ENCODE results near the gene POPDC2. TPM values are rescaled to one million over a fixed set of nuclear protein-coding genes. Genes with fewer than 3 reads are reported as not detected.

Gene POPDC2
- total RNA-seq (2022; extraction: Qiagen RNA extraction; ENCODE audit: low read depth): 0.09 to 0.79 TPM (median 0.21 TPM) in 5 replicates

DNA sequence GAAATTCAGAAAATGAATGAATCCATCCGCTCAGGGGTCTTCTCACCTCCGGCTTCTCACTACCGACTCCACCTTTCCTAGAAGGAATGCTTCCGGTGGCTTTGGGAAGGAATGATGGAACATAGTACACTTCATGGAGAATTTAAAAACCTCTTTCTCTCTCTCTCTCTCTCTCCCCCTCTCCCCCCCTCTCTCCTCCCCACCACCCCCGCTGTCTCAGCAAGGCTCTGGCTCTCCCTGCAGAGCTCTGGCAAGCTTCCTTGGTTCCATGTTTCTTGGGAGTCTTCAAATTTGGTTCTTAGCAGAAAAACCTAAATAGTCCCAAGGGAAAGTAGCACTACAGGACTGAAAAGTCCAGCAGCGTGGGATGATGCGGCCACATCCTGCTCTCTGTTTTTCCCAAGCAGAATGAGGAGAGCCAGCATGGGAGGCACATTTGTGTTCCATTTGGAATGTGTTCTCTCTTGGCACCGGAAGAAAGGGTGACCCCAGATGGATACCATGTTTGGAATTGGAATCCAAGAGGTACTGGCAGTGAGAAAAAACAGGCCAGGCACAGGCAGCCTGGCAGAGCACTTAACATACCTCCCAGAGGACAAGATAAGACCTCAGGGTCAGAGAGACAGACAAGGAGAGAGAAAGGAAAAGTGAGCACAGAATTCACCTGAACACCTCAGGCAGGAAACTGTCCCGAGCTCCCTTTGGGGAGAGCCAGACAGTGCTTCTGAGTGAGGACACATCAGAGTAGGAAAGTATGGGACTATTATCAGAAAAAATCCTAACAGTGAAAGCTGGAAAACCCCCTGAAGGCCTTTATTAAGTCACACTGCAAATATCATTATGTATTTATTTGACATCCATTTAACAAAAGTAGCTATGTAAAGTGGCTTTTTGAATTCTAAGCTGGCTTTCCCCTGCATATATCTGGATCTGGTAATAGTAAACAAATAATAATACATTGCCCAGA, at the start of gene POPDC2:
Gene POPDC2, minus strand, starts transcription at position 116 of the 967 bp plus-strand sequence. CDS start 166 bp downstream, outside the sequence.

DNA sequence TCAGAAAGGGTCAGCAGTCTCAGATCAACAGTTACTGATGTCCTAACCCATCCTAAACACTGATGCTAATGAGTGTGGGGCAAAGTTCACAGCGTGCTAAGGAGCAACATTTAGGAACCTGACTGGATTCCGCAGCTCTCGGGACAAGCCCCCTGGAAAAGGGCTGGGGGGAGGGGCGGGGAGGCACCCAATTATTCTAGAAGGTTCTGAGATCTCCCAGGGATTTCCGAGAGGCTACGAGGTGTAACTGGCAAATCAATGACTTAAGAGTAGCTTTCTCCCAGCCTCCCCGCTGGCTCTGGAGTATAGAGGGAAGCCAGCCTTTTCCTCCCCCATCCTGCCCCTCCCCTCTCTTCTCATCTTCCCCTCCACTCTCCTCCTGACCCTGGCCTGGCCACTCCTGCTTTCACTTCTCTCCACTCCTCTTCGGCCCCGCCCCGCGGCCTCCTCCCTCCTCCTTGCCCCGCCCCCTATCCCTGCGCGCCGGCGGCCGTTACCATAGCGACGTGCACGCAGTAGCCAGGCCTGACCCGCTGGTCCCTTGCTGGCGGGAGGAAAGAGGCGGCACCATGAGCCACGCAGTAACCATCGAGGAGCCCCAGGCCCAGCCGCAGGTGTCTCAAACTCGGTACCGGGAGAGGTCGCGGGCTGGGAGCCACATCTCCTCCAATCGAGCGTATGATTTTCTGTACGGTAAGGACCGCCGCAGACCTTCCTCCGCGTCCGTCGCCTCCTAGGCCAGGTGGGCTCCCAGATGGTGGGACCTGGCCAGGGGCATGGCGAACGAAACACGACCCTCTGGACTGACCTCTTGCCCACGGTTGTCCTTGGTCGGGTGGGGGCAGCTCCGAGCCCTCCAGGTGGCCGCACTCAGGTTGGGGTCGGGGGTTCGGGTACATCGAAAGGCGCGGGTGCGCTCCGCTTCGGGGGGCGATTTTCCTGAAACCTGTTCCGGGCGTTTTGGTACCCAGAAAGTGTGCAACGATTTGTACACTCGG, 42.4 kb upstream of the POPDC2 start, which contains the start of gene CFAP91:
Gene CFAP91, plus strand, starts transcription at position 493 of the 998 bp plus-strand sequence. Its CDS starts 77 bp downstream, at position 570.

GRCh38 chr3:119676771-119677640, 16.6 kb upstream of the POPDC2 start, which contains the start of gene COX17:
TSS of gene COX17 (minus strand) at chr3:119677406. CDS start at chr3:119677310, 96 bp downstream.

GRCh38 chr3:119597548-119598288, 62.7 kb downstream of the POPDC2 start, which contains the start of gene PLA1A:
TSS of gene PLA1A (plus strand) at chr3:119597885. CDS start at chr3:119597914, 29 bp downstream.

Other genes with a start within 250 kb of the POPDC2 start
- 24.4 to 27.4 TPM (median 25.3 TPM) in 5 replicates for gene TMEM39A, start 197.0 kb downstream of the POPDC2 start, total RNA-seq (2022; extraction: Qiagen RNA extraction; ENCODE audit: low read depth)
- 7.9 to 9.3 TPM (median 8.3 TPM) in 5 replicates for gene POGLUT1, start 191.6 kb downstream of the POPDC2 start, total RNA-seq (2022; extraction: Qiagen RNA extraction; ENCODE audit: low read depth)
- 62.7 to 91.1 TPM (median 86.0 TPM) in 5 replicates for gene TIMMDC1, start 162.0 kb downstream of the POPDC2 start, total RNA-seq (2022; extraction: Qiagen RNA extraction; ENCODE audit: low read depth)
- not detected in 5 replicates for gene CD80, start 101.0 kb downstream of the POPDC2 start, total RNA-seq (2022; extraction: Qiagen RNA extraction; ENCODE audit: low read depth)
- 2.8 to 3.3 TPM (median 3.0 TPM) in 5 replicates for gene ADPRH, start 81.1 kb downstream of the POPDC2 start, total RNA-seq (2022; extraction: Qiagen RNA extraction; ENCODE audit: low read depth)
- gene PLA1A, start 62.7 kb downstream of the POPDC2 start, total RNA-seq (2022; extraction: Qiagen RNA extraction; ENCODE audit: low read depth): 0.11 to 0.56 TPM (median 0.44 TPM) in 5 replicates
- 98.6 to 134 TPM (median 107 TPM) in 5 replicates for gene COX17, start 16.8 kb upstream of the POPDC2 start, total RNA-seq (2022; extraction: Qiagen RNA extraction; ENCODE audit: low read depth)
- 0.11 to 0.43 TPM (median 0.31 TPM) in 4 of 5 replicates, not detected in the other for gene CFAP91, start 42.4 kb upstream of the POPDC2 start, total RNA-seq (2022; extraction: Qiagen RNA extraction; ENCODE audit: low read depth)
- not detected in 5 replicates for gene NR1I2, start 121.5 kb upstream of the POPDC2 start, total RNA-seq (2022; extraction: Qiagen RNA extraction; ENCODE audit: low read depth)

All from A549 treated with GW870086 at 1 μM for 4 hours (cell line).